ENCODE data around the gene ATRIP. TPM values are rescaled to one million over a fixed set of nuclear protein-coding genes. Genes with fewer than 3 reads are reported as not detected.

Gene ATRIP
- total RNA-seq, 1 experiment from 2014 or later: 11.9 TPM

DNA sequence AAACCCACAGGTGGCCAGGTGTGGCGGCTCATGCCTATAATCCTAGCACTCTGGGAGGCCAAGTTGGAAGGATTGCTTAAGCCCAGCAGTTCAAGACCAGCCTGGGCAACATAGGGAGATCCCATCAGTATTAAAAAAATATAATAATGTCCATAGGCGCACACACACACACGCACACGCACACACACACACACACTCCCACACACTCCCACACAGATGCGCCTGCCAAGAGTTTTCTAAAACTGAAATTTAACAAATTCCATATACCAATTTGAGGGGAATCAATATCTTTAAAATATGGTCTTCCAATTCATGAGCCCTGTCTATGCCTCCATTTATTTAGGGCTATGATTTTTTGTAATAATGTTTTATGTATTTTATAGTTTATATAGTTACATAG, 40.4 kb downstream of the ATRIP start:
- no peak for ATAC-seq
- intact Hi-C loops (cut with micrococcal nuclease; ENCODE audit: unreplicated experiment) (no loop called here), in situ Hi-C loops (cut with HindIII; ENCODE audit: low pct_unique_long_range_greater_than_20kb, low sequenced_read_pairs) (no loop called here)
- no peaks in the 10 kb centered on the region for H3K4me1 ChIP-seq (ENCODE audit: control insufficient read depth, insufficient read depth, low read length)
- POLR2A ChIA-PET: interaction anchor here (0.5 kb wide), 1 partner anchor 212 kb away, joined by 5 read pairs; no protein-coding TSS in a partner anchor
- CTCF ChIA-PET: no interaction called here
- BruUV-seq (replicated peaks): no TSS peak
- H3K36me3 ChIP-seq (ENCODE audit: control insufficient read depth, insufficient read depth, low read length): no peaks in the 10 kb centered on the region
- no peaks in the 10 kb centered on the region for H3K9me3 ChIP-seq (ENCODE audit: control insufficient read depth, insufficient read depth, low read depth, low read length)
- TF ChIP-seq, protein P1, sequence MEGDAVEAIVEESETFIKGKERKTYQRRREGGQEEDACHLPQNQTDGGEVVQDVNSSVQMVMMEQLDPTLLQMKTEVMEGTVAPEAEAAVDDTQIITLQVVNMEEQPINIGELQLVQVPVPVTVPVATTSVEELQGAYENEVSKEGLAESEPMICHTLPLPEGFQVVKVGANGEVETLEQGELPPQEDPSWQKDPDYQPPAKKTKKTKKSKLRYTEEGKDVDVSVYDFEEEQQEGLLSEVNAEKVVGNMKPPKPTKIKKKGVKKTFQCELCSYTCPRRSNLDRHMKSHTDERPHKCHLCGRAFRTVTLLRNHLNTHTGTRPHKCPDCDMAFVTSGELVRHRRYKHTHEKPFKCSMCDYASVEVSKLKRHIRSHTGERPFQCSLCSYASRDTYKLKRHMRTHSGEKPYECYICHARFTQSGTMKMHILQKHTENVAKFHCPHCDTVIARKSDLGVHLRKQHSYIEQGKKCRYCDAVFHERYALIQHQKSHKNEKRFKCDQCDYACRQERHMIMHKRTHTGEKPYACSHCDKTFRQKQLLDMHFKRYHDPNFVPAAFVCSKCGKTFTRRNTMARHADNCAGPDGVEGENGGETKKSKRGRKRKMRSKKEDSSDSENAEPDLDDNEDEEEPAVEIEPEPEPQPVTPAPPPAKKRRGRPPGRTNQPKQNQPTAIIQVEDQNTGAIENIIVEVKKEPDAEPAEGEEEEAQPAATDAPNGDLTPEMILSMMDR (IDR thresholded peaks at IDR 0.05): no peak
- TF ChIP-seq TCF7L2 (IDR thresholded peaks at IDR 0.05; ENCODE audit: low read depth, low read length) (no peak), POLR2AphosphoS5 (IDR thresholded peaks at IDR 0.05; ENCODE audit: low read depth, low read length) (no peak), SIN3A (IDR thresholded peaks at IDR 0.05; ENCODE audit: borderline replicate concordance, insufficient read depth, low read depth, low read length) (no peak)
- TF ChIP-seq, protein P2, sequence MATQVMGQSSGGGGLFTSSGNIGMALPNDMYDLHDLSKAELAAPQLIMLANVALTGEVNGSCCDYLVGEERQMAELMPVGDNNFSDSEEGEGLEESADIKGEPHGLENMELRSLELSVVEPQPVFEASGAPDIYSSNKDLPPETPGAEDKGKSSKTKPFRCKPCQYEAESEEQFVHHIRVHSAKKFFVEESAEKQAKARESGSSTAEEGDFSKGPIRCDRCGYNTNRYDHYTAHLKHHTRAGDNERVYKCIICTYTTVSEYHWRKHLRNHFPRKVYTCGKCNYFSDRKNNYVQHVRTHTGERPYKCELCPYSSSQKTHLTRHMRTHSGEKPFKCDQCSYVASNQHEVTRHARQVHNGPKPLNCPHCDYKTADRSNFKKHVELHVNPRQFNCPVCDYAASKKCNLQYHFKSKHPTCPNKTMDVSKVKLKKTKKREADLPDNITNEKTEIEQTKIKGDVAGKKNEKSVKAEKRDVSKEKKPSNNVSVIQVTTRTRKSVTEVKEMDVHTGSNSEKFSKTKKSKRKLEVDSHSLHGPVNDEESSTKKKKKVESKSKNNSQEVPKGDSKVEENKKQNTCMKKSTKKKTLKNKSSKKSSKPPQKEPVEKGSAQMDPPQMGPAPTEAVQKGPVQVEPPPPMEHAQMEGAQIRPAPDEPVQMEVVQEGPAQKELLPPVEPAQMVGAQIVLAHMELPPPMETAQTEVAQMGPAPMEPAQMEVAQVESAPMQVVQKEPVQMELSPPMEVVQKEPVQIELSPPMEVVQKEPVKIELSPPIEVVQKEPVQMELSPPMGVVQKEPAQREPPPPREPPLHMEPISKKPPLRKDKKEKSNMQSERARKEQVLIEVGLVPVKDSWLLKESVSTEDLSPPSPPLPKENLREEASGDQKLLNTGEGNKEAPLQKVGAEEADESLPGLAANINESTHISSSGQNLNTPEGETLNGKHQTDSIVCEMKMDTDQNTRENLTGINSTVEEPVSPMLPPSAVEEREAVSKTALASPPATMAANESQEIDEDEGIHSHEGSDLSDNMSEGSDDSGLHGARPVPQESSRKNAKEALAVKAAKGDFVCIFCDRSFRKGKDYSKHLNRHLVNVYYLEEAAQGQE (IDR thresholded peaks at IDR 0.05; ENCODE audit: insufficient read depth in 1 of 2, low read depth in 2 of 2, low read length in 1 of 2): no peak
- DNase-seq (ENCODE audit: low read depth, low spot score): no peak
- no peak overlapping the region for H3K4me3 ChIP-seq (ENCODE audit: low read depth in 2 of 2, low read length in 2 of 2)
- no peaks in the 10 kb centered on the region for H3K27me3 ChIP-seq (ENCODE audit: control insufficient read depth, insufficient read depth, low read length)
- no peak overlapping the region for H3K27ac ChIP-seq (ENCODE audit: low read length)

DNA sequence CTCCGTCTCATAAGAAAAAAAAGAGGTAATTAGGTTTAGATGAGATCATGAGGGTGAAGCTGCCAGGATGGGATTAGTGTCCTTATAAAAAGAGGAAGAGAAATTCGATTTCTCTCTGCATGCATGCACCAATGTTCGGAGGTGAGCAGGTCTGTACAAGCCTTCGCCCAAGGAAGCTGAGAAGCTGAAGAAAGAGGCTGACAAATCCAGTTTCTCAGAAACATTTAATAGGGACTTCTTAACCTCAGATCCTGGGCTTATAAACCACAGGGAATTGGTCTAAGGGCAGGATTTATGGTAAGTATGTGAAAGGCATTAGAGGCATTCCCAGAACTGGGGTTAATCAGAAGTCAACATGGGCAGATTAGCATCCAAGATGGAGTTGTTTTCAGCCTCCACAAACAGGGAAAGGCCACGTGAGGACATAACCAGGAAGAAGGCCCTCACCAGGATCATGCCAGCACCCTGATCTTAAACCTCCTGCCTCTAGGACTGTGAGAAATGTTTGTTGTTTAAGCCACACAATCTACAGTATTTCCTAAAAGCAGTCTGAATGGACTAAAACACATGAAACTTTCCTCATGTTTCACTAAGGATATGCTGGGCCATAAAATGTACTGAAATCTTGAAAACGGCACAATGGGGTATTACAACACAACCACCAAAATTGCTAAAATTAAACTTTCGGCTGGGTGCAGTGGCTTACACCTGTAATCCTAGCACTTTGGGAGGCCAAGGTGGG, 46.1 kb downstream of the ATRIP start:
- intact Hi-C loops (cut with micrococcal nuclease; ENCODE audit: unreplicated experiment): no loop called here

More for the DNA sequence above, 46.1 kb downstream of the ATRIP start:
- CTCF ChIA-PET: no interaction called here
- H3K27ac ChIP-seq (ENCODE audit: low read length): no peak overlapping the region
- no TSS peak for BruUV-seq (replicated peaks)
- in situ Hi-C loops (cut with HindIII; ENCODE audit: low pct_unique_long_range_greater_than_20kb, low sequenced_read_pairs): no loop called here
- TF ChIP-seq TCF7L2 (IDR thresholded peaks at IDR 0.05; ENCODE audit: low read depth, low read length) (no peak), SIN3A (IDR thresholded peaks at IDR 0.05; ENCODE audit: borderline replicate concordance, insufficient read depth, low read depth, low read length) (no peak), POLR2AphosphoS5 (IDR thresholded peaks at IDR 0.05; ENCODE audit: low read depth, low read length) (no peak)
- TF ChIP-seq, protein P2 (IDR thresholded peaks at IDR 0.05; ENCODE audit: insufficient read depth in 1 of 2, low read depth in 2 of 2, low read length in 1 of 2): no peak
- TF ChIP-seq, protein P1 (IDR thresholded peaks at IDR 0.05): no peak
- DNase-seq (ENCODE audit: low read depth, low spot score) (no peak), ATAC-seq (no peak)
- no peaks in the 10 kb centered on the region for H3K27me3 ChIP-seq (ENCODE audit: control insufficient read depth, insufficient read depth, low read length)
- no peaks in the 10 kb centered on the region for H3K4me1 ChIP-seq (ENCODE audit: control insufficient read depth, insufficient read depth, low read length)
- H3K9me3 ChIP-seq (ENCODE audit: control insufficient read depth, insufficient read depth, low read depth, low read length): no peaks in the 10 kb centered on the region
- H3K4me3 ChIP-seq (ENCODE audit: low read depth in 2 of 2, low read length in 2 of 2): no peak overlapping the region
- no peaks in the 10 kb centered on the region for H3K36me3 ChIP-seq (ENCODE audit: control insufficient read depth, insufficient read depth, low read length)
- POLR2A ChIA-PET: no interaction called here

Data from Panc1 (cell line).